CD4-positive, alpha-beta T cell treated with Interleukin-1 beta for 1 hour (primary cell): ENCODE measurements around the gene PIR.

Experiments
- DNase-seq, 2 donors: peaks; one replicate each; pipeline ENCODE4 v3.0.0-alpha.2; 2020 to 2022

Gene PIR

GRCh38 chrX:15475486-15475885, 17.6 kb downstream of the PIR start:
- DNase-seq: no peak

- no peak for DNase-seq
Observed at GRCh38 chrX:15475021-15475420, 18.1 kb downstream of the PIR start.

GRCh38 chrX:15474028-15474427, 19.1 kb downstream of the PIR start:
- no peak for DNase-seq

GRCh38 chrX:15472531-15472930, 20.6 kb downstream of the PIR start:
- DNase-seq: no peak

- DNase-seq: peak; percentile 48 to 51
Observed at GRCh38 chrX:15471028-15471427, 22.1 kb downstream of the PIR start.

- DNase-seq: no peak
Observed at GRCh38 chrX:15469613-15470012, 23.5 kb downstream of the PIR start.

- peak in 1 of 2 donors; percentile 2 for DNase-seq
Observed at GRCh38 chrX:15468036-15468435, 25.1 kb downstream of the PIR start.

GRCh38 chrX:15465896-15466651, 27.1 kb downstream of the PIR start:
- no peak for DNase-seq

- DNase-seq: no peak
Observed at GRCh38 chrX:15465347-15465746, 27.8 kb downstream of the PIR start.

- DNase-seq: no peak
Observed at GRCh38 chrX:15464704-15465103, 28.4 kb downstream of the PIR start.

GRCh38 chrX:15451913-15452312, 41.2 kb downstream of the PIR start:
- no peak for DNase-seq

GRCh38 chrX:15448010-15448639, 45.0 kb downstream of the PIR start:
- no peak for DNase-seq

- DNase-seq: no peak
Observed at GRCh38 chrX:15441464-15441863, 51.7 kb downstream of the PIR start.

- no peak for DNase-seq
Observed at GRCh38 chrX:15438332-15438731, 54.8 kb downstream of the PIR start.

- no peak for DNase-seq
Observed at GRCh38 chrX:15437724-15438123, 55.4 kb downstream of the PIR start.

- no peak for DNase-seq
Observed at GRCh38 chrX:15435836-15436619, 57.1 kb downstream of the PIR start.

- no peak for DNase-seq
Observed at GRCh38 chrX:15434205-15434604, 58.9 kb downstream of the PIR start.

- DNase-seq: no peak
Observed at GRCh38 chrX:15430584-15430983, 62.5 kb downstream of the PIR start.

- DNase-seq: no peak
Observed at GRCh38 chrX:15430076-15430475, 63.1 kb downstream of the PIR start.

- DNase-seq: no peak
Observed at GRCh38 chrX:15425024-15425423, 68.1 kb downstream of the PIR start.

GRCh38 chrX:15418707-15419181, 74.4 kb downstream of the PIR start:
- no peak for DNase-seq

- DNase-seq: no peak
Observed at GRCh38 chrX:15418041-15418706, 75.0 kb downstream of the PIR start.
